ENCODE results near the gene NUBPL.

DNA sequence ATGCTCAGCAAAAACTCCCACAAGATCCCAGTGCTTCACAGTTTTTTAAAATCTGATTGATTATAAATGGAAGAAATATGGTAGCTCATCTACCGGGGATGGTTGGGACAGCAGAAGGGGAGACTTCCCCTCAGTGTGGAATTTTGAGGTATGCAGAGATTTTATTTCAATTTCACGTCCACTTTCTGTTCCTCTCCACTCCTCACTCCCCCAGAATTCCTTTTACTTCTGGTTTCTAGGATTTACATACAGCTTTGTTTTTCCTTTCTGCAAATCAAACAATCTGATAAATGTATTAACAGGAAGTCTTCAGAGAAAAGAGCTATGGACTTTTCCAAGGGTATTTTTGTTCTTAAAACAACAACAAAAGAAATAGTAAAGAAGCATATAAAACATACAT, 334.4 kb downstream of the NUBPL start:
- TF ChIP-seq CTCF (IDR thresholded peaks at IDR 0.05) (no peak), POLR2AphosphoS5 (IDR thresholded peaks at IDR 0.05; ENCODE audit: low read depth, low read length) (no peak), TCF7L2 (IDR thresholded peaks at IDR 0.05; ENCODE audit: low read depth, low read length) (no peak), REST (IDR thresholded peaks at IDR 0.05; ENCODE audit: insufficient read depth in 1 of 2, low read depth in 2 of 2, low read length in 1 of 2) (no peak)
